Measurements from ENCODE around the gene RABGAP1L.
"Not testable (repeated sequence)": the region's sequence is repeated elsewhere in the genome, so short reads cannot be mapped to it uniquely, and the experiment has no call there.

The RABGAP1L gene

DNA sequence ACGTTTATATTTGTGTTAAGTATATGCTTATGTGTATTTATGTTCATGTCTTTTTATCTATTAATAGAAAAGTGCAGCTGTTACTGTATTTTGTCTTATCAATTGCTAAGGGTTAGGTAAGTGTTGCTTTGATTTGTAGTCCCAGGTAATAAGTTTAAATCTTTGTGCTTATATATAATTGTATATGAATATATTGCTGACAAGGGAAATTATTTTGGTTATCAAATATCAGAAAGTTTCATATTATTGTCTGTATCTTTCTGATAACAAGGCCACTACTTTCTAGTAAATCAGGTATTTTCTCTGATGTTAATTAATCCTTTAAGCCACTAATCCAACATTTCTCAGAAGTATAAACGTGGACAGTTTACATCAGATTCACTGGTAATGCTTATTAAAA lies 309.7 kb downstream of the RABGAP1L start:
- DNase-seq = no peak

DNA sequence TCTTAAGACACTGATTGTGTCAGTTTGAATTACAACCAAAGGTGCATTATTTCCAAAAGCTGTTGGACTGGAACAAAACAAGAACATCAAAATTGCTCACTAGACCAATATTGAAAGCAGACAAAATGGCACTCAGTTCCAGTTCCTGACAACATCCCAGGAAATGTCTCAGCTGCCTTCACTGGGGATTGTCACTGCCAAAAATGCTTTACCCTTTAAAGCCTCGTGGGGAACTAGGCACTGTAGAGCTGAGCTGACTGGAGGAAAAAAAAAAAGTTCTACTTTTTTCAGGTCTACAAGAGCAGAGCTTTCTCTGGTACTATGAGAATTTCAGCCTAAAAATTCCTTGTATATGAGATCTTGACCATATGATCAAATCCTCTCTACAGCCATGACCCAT lies 310.4 kb downstream of the RABGAP1L start:
- DNase-seq = no peak

DNA sequence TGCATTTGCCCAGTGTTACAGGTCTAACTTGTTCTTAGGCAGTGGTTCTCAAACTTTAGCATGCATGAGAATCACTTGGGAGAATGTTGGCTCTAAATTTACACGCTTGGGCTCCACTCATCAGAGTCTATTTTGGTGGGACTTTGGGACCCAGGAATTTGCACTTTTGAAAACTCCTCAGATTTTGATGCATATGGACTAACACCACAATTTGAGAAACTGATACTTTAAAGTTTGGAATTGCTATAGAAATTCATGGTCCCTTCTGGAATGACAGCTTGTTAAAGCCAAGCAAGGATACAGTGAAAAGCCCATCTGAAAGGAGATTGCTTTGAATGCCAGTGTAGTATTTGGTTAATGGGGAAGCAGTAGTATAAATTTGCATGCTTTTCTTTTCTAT lies 320.0 kb downstream of the RABGAP1L start:
- no peak for DNase-seq

DNA sequence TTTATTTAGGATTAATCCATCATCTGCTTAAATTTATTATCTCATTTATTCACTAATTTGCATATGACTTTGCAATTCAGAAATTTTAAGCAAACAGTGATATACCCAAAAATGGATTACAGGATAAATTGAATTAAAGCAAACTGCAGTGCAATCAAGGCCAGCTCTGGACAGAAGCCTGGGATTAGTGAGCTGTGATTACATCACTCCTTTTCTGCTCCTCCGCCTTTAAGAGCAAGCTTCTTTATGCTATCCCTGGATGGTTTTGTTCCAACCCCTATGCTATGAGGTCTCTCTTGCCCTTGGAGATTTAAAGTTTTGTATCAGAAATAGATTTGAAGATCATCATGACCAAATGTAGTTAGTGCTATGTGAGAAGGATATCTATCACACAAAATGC lies 321.0 kb downstream of the RABGAP1L start:
- no peak for DNase-seq

DNA sequence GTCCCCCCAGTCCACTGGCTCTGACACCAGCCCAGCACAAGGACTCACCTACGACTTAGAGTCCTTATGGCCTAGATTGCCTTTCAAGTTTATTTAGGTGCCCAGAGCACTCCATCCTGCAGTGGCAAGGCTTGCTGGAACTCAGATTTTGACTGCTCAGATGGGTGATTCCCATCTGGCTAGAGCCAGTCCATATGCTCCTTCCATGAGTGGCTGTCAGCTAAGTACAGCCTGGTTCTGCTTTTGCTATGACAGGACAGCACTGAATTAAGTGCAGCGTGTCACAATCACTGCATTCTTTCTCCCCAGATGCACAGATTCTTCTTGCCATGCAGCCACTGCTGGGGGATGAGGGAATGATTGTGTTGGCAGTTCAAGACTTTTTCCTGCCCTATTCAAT lies 332.3 kb downstream of the RABGAP1L start:
- DNase-seq = no peak

DNA sequence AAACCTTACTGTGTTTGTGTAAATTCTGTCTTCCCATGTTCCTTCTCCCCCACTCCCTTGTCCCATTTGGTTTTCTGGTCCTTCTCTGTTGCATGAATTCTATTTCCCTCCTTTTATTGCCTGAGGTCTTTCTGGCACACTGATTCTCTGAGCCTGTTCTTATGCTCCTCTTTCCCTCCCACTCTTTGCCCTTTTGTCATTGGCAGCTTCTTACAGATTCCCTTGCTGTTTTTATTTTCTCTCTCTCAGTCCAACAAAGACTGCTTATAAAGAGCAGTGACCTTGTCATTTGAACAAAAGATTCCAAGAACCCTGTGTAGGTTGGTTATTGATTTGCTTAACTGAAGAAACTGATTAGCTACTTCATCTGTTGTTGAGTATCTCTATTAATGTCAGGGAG lies 338.2 kb downstream of the RABGAP1L start:
- DNase-seq = no peak

DNA sequence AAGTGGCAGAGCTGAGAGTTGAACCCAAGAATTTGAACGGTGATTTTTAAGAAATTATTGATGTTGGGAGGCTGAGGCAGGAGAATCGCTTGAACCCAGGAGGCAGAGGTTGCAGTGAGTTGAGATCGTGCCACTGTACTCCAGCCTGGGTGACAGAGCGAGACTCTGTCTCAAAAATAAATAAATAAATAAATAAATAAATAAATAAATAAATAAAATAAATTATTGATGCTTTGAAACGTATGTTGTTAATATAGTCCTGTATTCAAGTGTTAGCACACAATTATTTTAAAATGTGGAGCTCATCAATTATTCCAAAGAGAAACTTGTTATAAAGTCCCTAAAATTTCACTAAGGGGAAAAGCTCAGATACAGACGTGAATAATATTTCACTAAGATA lies 357.4 kb downstream of the RABGAP1L start:
- not testable (repeated sequence) for DNase-seq

DNA sequence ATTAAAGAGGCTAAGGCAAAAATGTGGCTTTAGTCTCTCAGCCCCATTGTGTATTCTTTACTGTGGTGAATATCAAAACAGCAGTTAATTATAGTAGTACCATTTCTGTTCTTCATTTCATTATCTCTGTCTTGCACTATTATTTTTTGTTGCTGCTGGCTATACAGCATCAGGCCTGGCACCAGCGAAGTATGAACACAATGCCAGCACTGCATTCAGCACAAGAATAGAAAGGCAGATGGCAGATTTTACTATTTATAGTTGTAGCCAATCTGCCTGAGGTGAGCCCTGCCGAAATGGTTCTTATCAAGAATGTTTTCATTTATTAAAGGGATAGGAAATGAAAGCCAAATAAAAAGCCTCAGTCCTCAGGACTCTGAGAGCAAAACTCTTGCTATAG lies 360.5 kb downstream of the RABGAP1L start:
- DNase-seq = no peak

DNA sequence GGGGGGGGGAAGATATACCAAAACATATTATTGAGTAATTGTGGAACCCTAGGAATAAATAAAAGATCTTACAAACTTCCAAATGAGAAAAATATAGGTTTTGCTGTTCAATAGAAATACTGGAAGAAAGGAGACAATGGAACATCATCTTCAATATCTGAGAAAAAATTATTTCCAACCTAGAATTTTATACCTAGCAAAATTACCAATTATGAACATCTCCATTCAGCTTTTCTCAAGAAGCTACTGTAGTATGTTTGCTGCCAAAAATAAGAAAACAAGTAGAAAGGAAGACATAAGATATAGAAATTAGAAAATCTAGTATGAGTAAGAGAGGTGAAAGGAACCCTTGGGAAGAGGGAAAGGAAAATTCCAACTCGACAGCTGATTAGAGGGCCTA lies 372.4 kb downstream of the RABGAP1L start:
- DNase-seq = no peak

DNA sequence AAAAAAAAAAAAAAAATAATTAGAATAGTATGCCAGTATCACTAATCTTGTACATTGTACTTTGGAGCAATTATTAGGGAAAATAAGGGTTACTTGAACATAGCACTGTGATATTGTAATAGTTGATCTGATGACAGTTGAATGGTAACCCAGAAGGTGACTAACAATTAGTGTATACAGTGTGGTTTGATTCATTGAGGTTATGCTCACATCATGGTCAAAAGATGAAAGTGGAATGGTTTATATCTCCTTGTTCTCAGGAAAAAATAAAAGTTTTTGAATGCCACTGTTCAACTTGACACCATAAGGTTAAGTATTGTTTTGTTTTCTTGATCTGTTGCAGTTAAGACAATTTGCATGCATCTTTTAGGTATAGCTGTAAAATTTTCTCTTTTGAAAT lies 375.5 kb downstream of the RABGAP1L start:
- peak; percentile 9 for DNase-seq

DNA sequence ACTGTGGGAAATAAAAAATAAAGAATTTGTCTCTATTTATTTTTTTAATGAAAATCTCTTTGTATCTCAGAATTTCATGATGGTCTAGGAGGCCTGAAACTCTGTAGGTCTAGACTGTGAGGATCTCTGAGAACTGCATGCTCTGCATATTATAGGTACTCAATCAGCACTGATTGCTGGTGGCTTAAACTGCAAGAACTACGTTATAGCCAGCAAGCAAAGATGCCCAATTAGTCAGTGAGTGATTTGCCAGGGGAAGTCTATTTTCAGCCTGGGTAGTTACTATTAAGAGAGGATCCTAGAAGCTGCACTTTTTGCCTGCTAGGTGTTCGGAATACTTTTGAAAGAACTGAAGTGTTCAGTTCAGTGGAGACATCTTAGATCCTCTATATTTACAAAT lies 375.9 kb downstream of the RABGAP1L start:
- DNase-seq = peak; percentile 27

DNA sequence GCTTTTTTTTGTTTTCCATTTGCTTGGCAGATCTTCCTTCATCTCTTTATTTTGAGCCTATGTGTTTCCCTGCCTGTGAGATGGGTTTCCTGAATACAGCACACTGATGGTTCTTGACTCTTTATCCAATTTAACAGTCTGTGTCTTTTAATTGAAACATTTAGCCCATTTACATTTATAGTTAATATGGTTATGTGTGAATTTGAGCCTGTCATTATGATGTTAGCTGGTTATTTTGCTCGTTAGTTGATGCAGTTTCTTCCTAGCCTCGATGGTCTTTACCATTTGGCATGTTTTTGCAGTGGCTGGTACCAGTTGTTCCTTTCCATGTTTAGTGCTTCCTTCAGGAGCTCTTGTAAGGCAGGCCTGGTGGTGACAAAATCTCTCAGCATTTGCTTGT lies 384.1 kb downstream of the RABGAP1L start:
- DNase-seq = not testable (repeated sequence)

DNA sequence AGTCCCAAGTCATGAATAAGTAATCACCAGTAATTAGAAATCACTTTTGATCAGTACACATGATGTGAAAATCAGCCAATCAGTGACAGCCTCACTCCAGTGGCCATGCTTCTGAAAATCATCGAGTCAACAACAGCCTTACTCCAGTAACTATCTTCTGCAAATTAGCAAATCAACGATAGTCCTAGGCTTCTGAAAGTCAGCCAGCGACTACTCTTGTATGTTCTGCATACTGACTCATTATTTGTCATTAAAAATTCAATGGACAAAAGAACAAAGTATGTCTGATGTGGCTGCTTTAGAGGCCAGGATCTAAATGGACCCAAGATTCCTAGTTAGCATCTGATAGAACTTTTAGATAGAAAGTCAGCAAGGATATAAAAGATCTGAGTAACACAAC lies 391.0 kb downstream of the RABGAP1L start:
- DNase-seq = no peak

DNA sequence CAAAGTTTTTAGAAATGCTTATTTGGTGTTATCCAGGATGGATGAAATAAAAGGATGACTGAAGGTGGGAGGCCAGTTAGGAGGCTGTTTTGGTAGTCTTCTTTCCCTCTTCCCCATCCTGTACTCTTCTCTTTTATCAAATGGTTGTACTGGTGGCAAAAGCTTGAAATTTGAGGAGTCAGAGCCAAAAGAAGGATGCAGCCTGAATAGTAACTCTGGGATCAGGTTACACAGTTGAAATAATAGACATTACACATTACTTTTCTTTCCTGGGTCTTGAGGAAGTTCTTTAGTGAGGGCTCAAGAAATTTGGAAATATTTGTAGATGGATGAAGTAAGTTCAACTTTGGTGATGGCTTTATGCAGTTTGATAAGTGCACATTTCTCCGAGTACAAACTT lies 397.1 kb downstream of the RABGAP1L start:
- no peak for DNase-seq

DNA sequence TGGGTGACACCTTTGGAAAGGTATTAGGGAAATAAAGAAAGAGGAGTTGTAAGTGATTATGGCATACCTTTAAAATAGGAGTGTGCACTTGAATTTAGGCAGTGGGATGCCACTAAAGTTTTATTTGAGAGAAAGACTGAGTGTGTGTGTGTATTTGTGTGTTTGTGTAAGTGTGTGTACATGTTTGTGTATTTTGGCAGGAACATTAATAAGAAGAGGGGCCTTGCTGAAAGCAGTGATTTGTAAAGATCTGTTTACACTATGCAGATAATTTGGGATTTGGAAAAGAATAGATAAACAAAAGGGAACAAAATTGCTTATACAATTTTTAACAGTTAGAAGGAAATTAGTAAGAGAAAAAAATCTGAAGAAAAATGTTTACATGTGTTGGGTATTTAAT lies 409.2 kb downstream of the RABGAP1L start:
- no peak for DNase-seq

DNA sequence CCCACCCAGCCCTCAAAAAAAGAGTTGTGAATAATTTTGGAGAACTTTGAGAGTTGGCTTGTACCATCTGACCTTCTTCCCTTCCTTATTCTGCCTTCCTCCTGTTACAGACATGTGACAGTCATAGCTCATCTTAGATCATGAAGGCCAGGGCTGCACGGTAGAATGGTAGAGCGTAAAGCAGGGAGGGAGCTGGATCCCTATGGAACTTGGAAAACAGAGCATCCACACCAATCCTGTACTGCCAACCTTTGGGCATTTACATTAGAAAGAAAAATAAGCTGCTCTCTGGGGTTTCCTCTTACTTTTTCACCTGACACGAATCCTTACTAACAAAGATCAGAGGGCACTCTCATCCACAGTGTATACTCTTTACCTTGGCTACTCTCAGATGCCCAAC lies 409.9 kb downstream of the RABGAP1L start:
- no peak for DNase-seq

DNA sequence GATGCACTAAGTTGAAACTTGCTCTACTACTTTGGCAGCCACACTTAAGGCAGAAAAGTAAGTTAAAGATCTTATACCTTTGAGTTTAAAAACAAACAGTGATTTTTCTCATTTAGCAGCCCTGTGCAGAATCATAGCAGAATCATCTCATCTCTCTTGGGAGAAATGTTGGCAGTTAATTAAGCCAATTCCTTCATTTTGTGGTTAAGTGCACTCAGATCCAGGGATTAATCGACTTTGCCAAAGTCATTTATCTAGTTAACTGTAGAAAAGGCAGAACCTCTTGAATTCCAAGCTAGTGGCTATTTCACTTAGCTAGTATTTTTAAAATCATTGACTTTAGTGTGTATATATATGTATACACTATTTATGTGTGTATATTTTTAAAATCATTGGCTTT lies 413.5 kb downstream of the RABGAP1L start:
- no peak for DNase-seq

DNA sequence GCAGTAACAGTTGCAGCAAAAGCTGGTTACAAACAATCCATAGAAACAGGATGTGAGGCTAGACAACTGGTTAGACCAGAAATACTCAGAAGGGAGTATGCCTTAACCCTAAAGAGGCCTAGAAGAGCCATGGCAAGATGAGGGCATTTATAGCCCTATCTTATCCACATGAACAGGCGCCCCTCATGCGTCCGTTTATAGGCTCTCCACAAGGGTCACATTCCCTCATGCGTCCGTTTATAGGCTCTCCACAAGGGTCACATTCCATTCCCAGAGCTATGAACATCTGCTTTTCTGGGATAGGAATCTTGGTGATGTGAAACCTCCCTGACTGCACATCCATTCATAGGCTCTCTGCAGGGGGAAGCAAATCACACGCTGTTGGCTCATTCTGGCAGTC lies 416.8 kb downstream of the RABGAP1L start:
- not testable (repeated sequence) for DNase-seq

DNA sequence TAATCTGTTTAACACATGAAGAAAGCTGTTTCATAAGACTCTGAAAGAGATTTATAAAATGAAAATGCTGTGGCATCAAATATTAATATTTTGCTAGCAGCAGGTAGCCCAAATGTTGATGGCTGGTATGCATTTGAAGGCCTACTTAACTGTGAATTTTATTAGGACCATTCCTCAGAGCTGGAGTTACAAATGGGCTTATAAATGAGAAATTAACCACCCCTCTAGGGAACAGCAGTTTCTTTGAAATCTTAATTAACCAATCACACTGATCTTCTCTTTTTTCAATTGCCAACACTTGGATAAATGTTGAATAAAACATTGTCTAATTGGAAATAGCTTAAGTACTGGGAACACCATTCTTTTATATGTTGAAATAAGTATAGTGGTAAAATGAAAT lies 418.4 kb downstream of the RABGAP1L start:
- no peak for DNase-seq

DNA sequence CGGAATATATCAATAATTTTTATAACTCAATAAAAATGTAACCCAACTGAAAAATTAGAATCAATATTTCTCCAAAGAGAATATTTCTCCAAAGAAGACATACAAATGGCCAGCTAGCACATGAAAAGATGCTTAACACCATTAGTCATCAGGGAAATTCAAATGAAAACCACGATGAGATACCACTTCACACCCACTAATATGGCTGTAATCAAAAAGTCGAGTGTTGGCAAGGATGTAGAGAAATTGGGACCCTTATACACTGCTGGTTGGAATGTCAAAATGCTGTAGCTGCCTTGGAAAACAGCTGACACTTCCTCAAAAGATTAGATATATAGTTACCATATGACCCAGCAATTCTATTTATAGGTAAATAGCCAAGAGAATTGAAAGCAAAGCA lies 421.5 kb downstream of the RABGAP1L start:
- DNase-seq = no peak

DNA sequence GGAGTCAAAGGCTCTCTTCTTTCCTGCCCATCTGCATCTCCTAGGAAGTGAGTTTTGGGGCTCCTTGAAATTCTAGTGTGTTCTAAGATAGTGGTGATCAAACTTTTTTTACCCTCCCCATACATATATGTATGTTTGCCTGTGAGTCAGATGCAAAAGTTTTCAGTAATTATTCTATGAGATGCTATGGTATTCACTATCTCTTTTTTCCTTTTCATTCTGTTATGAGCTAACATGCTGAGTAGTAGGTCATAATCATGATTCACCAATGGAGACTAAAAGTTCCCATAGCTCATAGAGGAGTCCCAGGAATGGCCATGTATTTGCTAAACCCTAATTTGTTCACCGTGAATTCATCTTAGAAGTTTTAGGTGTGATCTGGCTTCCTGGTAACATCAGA lies 424.0 kb downstream of the RABGAP1L start:
- DNase-seq = no peak

DNA sequence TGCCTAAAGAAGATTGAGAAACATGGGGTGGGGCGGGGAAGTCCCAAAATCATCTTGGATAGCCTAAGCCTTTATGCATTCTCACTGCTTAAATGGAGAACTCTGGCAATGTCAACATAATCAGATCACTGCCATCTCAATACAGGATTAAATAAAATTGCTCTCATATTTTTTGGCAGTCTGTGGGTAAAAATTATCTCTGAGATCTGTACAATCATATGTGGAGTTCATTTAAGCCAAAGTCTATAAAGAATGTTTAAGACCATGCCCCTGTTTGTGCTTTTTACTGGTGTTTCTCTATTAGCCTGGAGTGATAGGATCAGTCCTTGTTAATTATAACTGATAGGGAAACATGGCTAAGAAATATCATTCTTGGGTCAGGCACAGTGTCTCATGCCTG lies 424.8 kb downstream of the RABGAP1L start:
- no peak for DNase-seq

DNA sequence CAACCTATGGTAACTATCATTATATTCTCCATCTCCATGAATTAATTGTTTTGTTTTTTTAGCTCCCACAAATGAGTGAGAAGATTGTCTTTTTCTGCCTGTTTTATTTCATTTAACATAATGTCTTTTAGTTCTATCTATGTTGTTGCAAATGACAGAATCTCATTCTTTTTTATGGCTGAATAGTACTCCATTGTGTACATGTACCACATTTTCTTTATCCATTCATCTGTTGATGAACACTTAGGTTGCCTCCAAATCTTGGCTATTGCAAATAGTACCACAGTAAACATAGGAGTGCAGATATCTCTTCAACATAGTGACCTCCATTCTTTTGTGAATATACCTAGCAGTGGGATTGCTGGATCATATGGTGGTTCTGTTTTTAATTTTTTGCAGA lies 429.3 kb downstream of the RABGAP1L start:
- DNase-seq = not testable (repeated sequence)

DNA sequence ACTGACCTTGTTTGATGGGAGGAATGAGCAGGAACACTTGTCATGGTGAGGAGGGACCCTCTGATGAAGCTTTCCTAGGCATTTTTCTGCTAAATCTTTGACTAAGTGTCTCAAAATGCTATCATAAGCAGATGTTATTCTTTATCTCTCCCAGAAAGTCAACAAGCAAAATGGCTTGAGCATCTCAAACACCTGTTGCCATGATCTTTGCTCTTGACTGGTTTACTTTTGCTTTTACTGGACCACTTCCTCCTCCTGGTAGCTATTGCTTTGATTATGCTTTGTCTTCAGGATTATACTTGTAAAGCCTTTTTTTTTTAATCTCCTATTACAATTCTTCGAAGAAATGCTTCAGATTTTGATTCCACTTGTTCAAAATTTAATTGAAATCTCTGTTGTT lies 445.9 kb downstream of the RABGAP1L start:
- DNase-seq = no peak

DNA sequence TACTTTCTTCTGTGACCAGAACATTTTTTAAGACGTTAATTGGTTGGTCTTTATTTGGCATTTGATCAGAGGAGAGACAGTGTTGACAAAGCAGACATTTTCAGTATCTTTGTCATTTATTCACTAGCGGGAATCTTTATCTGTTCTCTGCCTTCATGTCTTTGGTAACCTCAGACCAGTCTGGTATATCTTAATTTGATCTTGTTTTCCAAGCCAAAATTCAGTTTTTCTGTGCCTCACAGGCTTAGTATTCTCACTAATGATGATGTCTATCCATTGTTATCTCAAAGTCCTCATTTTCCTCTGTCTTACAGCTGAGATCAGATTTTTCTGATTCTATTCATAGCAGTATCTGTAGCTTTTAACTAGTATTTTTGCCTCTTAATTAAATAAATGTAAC lies 447.2 kb downstream of the RABGAP1L start:
- no peak for DNase-seq

DNA sequence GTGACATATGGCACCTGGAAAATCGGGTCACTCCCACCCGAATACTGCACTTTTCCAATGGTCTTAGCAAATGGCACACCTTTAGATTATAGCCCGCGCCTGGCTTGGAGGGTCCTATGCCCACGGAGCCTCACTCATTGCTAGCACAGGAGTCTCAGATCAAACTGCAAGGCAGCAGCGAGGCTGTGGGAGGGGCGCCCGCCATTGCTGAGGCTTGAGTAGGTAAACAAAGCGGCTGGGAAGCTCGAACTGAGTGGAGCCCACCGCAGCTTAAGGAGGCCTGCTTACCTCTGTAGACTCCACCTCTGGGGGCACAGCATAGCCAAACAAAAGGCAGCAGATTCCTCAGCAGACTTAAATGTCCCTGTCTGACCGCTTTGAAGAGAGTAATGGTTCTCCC lies 458.6 kb downstream of the RABGAP1L start:
- not testable (repeated sequence) for DNase-seq
